Hindlimb muscle (tissue), 1 donor: ENCODE measurements around the gene GPC3. TPM values are rescaled to one million over a fixed set of nuclear protein-coding genes. Genes with fewer than 3 reads are reported as not detected.
"Not testable (repeated sequence)": the region's sequence is repeated elsewhere in the genome, so short reads cannot be mapped to it uniquely, and the experiment has no call there.

Source experiments
- DNase-seq: peaks from one replicate; pipeline ENCODE4 v3.0.0-alpha.2; 2013
- polyA plus RNA-seq: library from polyadenylated mRNA; unstranded; fragments of 120-200 nt; gene quantifications from one replicate; pipeline ENCODE4 v1.2.1, GENCODE V29; 2013; ENCODE audit not compliant: insufficient read length

The GPC3 gene
- polyA plus RNA-seq, 1 donor, result 291 TPM

GRCh38 chrX:133837091-133837490 is 148.3 kb downstream of the GPC3 start:
- DNase-seq, result no peak

DNA sequence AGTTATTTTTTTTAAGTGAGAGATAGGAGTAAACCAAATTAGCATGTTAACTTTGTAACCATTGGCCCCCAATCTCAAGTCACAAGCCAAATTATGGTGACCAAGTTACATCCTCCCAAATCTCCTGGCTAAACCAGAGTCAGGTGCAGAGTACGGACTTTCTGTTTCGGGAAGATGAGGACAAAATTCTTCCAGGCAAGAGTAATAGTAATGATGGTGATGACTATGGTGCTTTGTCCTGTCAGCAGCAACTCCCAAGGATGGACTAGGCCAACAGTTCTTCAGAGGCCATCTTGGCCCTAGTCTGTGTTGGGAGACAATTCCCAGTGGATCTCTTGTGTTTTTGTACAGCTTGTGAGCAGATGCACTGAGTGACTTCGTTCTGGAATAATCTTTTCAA is 148.8 kb downstream of the GPC3 start:
- DNase-seq, result no peak

DNA sequence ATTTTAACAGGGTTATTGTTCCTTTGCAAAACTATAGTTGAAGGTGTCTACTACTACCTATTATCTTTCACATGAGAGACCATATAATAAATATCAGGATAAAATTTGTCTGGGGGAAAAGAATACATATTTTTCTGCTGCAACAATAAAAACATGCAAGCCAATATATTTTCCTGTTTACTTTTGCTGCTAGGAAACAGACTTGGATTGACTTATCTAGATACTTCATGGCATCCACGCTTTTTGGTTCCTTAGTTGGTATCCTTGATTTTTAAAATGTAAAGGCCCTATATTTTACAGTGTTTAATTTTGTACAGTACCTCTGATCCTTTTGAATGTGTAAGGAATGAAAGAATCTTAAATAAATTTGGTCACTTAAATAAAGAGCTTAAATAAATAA is 150.6 kb downstream of the GPC3 start:
- no peak for DNase-seq

GRCh38 chrX:133819546-133819945 is 165.8 kb downstream of the GPC3 start:
- DNase-seq, result no peak

DNA sequence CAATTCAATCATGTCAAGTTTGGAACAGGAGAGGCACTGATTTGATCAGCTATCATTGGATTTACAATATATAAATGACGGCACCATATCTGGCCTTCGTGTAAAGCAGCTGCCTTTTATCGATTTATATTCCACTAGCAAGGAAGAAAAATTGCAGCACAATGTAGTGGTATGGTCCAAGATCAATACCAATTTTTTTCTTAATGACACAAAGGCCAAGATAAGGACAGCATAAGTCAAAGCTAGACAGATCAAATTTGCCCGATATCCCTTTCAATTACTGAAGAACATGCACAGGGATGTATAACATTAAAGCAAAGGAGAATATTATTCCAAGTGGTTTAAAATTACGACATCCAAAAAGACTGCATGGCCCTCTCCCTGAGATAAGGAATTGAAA is 167.4 kb downstream of the GPC3 start:
- DNase-seq, result no peak

- no peak for DNase-seq
Observed at GRCh38 chrX:133815496-133815895, 169.9 kb downstream of the GPC3 start.

DNA sequence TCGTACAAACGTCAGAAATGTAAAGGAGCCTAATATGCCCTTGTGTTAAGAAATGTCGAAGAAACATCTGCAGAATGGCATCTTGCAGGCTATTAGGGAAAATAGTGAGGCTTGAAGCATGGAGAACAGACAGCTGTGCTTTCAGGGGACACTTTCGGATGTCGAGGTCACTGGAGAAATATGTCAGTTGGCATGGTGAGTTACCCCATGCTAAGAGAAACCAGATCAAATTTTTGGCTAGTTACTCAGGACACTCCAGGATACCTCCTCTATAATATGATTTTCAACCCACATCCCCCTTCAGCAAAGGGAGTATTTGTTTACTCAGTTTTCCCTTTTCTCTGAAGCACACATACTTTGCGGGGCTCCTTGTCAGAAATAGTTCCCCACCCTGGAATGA is 171.4 kb downstream of the GPC3 start:
- no peak for DNase-seq

- DNase-seq, result no peak
Observed at GRCh38 chrX:133812402-133812801, 173.0 kb downstream of the GPC3 start.

GRCh38 chrX:133810925-133811324 is 174.5 kb downstream of the GPC3 start:
- no peak for DNase-seq

- no peak for DNase-seq
Observed at GRCh38 chrX:133804072-133804471, 181.3 kb downstream of the GPC3 start.

- DNase-seq, result no peak
Observed at GRCh38 chrX:133796282-133796681, 189.1 kb downstream of the GPC3 start.

DNA sequence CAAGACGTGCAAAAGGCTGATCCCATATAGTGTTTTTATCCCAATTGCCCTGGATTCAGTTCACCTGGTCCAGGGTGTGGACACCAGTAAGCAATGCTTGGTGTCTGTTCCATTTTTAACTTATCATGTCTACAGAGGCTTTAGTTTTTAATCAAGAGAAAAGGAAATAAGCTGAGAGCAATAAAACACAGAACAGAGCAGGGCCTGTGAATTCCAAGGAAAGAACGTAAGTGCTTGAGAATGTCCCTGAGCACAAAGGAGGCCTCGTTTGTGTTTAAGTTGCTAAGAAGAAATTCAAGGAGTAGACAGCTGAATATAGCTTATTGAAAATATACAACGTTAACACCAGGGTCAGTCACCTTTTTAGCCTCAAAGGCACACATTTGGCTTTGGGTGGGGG is 191.3 kb downstream of the GPC3 start:
- DNase-seq, result no peak

DNA sequence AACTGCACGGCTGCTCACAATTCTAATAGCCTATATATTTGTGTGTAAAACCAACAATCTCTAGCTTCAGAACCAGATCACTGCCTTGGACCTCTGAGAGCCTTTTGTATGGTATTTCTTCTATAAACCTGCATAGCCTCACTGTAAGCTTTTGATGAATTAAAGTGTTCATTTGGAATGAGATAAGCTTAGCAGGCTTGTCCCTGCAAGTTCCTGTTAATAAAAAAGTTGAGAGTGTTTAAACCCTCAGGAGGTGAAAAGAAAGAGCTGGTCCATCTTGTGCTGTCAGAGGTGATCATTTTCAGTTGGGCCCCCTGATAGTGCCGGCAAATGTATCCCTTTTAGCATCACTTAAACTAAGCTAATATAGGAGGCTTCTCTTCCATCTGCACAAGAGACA is 191.8 kb downstream of the GPC3 start:
- DNase-seq, result no peak

DNA sequence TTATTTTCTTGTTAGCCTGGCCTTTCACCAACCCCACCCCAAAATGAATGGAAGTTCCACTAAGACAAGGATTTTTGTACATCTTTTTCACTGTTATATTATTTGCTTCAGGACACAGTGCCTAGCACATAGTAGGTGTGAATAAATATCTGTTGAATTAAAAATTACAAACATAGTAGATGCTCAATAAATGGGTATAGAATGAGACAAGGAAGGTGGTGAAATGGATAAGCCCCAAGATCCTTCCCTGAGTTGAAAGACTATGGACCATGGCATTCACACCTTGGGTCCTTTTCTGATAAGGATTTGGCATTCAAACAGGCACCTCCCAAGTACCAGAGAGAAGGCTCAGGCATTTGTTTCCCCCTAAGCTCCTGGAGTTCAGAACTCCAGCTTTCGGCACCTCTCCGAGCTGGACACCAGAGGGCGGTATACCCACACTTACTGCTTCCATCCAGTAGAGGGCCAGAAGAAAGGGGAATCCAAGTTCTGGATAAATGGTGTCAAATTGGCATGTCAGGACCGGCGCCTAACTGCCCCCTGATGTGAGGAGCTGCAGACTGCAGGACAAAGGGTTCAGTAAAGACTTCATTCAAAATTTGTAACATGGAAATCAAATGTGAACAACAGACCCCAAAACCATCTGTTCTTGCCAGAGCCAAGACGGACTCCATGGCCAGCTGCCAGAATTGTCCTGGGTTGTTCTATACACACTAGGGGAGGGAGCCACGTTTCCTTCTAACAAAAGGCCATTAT is 193.0 kb downstream of the GPC3 start:
- peak; percentile 65 for DNase-seq

- DNase-seq, result no peak
Observed at GRCh38 chrX:133789829-133790228, 195.6 kb downstream of the GPC3 start.

DNA sequence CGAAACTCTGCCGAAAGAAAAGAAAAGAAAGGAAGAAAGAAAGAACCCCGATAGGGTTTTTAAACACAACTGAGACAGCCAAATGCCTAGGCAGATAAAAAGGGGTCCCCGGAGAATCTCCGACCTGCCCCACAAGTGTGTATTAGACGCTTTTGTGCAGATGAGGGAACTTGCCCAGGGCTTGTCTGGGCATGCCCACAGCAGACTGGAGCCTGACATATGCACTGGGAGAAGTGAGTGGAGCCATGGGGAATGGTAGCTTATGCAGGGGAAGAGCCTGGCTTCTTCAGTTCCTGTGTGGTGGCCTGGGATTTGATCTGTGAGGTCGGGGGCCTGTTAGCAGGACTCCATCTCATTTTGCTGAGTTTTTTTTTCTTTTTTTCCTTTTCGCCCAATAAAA is 199.0 kb downstream of the GPC3 start:
- no peak for DNase-seq

DNA sequence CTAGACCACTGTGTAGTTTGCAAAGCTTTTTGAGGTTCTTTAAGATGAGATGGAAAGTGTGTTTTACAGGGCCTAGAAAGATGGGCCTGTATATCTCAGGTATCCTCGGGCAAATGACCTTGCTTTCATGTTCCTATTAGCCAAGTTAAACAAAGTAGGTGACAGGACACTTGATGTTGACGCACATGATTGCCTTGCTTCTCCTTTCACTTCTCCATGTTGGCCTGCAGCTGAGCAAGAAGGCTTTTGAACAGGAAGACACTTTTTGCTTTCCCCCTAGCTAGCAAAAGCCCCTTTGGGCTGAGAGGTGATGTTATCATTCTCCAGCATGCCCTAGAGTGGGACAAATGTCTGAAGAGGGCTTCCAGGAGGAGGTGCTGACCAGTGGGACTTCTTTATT is 202.1 kb downstream of the GPC3 start:
- DNase-seq, result no peak

DNA sequence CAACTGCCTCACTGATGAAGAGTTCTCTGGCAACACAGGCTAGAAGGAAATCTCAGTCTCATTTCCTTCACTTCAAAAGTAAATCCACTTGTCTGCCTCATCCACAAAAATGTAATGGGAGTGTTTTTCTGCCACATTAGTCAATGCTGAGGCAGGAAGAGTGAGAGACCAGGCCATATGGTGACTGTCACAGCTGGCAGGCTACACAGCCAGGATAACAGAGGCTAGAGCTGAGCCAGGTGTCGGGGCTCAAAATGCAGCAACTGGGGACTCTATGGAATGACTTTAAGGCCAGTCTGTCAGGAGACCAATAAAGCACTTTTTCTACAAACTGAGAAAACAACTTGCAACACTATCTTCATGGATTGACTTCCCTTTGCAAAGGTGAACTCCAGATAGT is 204.2 kb downstream of the GPC3 start:
- no peak for DNase-seq

- no peak for DNase-seq
Observed at GRCh38 chrX:133776072-133776471, 209.3 kb downstream of the GPC3 start.

DNA sequence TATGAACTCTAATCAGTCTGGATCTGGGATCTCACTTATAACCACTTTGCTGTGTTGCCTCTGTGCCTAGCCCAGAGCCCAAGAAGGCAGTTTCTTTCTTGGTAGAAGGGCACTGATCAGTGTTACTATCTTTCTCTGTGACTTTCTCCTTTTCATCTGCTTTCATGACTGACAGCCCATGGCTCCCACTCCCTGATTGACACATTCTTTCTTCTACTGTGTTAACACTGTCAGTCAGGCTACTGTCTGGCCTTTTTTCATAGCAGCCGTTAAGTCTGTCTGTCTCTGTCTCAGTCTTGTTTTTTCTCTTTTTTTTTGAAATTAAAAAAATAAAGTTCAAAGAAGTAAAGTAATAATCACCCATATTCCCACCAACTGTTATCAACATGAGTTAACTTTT is 210.6 kb downstream of the GPC3 start:
- DNase-seq, result no peak

DNA sequence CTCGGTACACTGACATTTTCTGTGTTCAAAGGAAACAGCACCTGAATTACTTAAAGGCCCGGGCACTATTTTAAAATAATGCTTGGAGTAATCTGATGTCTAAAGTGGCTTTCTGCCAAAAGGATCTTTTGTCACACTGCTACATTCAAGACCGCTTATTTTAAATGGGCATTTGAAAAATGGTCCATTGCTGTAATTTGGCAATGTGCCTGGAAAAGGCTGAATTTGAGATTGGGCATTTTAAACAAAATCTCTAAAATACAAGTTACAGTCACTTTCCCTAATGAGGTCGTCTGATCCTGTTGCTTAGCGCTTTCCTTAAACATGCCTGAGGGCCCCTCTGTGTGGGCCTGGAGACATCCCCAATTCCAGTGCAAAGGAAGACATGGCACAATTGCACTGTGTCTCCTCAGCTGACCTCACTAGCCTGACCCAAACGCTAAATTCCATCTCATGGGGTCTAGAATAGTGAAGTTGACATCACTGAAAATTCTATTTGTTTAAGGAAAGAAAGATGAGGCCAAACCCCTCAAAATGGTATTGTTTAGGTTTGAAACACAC is 214.2 kb downstream of the GPC3 start:
- DNase-seq, result no peak

- not testable (repeated sequence) for DNase-seq
Observed at GRCh38 chrX:133762976-133763548, 222.3 kb downstream of the GPC3 start.

DNA sequence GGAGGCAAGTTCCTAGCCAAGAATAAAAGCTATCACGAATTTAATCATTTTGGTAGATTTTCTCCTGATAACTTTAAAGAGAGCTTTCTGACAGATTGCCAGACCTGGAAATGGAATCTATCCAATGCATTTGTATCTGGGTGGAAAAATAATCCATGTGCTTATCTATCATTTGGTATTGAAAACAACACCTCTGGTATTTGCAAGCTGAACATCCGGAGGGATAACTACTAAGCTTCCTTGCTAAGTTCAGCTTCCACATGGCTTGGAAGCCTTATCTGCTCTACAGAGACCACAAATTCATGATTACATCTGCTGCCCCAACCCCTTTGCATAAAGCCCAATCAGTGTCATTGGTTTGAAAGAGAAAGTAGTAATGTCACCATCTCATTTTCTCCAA is 230.7 kb downstream of the GPC3 start:
- no peak for DNase-seq

DNA sequence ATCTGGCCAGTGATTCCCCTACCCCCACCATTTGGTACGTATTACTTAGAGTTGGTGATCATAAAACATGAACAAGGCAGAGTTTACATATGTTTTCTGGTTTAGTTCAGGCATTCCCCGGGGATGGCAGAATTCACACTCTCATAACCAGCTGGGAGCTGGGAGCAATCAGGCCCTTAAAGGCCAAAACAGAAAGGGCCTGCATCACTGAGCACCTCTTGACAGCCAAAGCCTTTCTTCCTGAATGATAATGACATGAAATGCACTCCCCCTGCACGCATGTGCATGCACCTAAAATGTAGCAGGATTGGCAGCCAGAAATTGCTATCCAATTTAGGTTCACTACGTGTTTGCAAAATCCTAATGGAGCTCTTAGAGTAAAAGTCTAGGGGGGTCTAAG is 235.4 kb downstream of the GPC3 start:
- no peak for DNase-seq
